ENCODE measurements around the gene RPL39.
"Not testable (repeated sequence)": the region's sequence is repeated elsewhere in the genome, so short reads cannot be mapped to it uniquely, and the experiment has no call there.

Gene RPL39

GRCh38 chrX:119791437-119792231, at the start of gene RPL39:
Gene RPL39 (minus strand): TSS chrX:119791630. CDS start chrX:119791576, 54 bp downstream.
- H3K27ac ChIP-seq: peak within 1 kb of the TSS; percentile 90
- TF ChIP-seq ZFX (IDR thresholded peaks at IDR 0.05; ENCODE audit: borderline replicate concordance): no peak
- no peak for TF ChIP-seq CTCF (IDR thresholded peaks at IDR 0.05)

GRCh38 chrX:119833905-119834304, 42.5 kb upstream of the RPL39 start:
- no peak overlapping the region for H3K27ac ChIP-seq
- TF ChIP-seq ZFX (IDR thresholded peaks at IDR 0.05; ENCODE audit: borderline replicate concordance) (no peak), CTCF (IDR thresholded peaks at IDR 0.05) (no peak)

GRCh38 chrX:119828446-119828845, 37.0 kb upstream of the RPL39 start:
- H3K27ac ChIP-seq: no peak overlapping the region
- TF ChIP-seq CTCF (IDR thresholded peaks at IDR 0.05) (no peak), ZFX (IDR thresholded peaks at IDR 0.05; ENCODE audit: borderline replicate concordance) (no peak)

- H3K27ac ChIP-seq: no peak overlapping the region
- TF ChIP-seq CTCF (IDR thresholded peaks at IDR 0.05) (no peak), ZFX (IDR thresholded peaks at IDR 0.05; ENCODE audit: borderline replicate concordance) (no peak)
Measured at GRCh38 chrX:119826399-119826959, 35.0 kb upstream of the RPL39 start.

GRCh38 chrX:119824221-119824620, 32.8 kb upstream of the RPL39 start:
- H3K27ac ChIP-seq: not testable (repeated sequence)

GRCh38 chrX:119821703-119822102, 30.3 kb upstream of the RPL39 start:
- not testable (repeated sequence) for H3K27ac ChIP-seq

GRCh38 chrX:119817130-119817690, 25.8 kb upstream of the RPL39 start:
- H3K27ac ChIP-seq: no peak overlapping the region
- TF ChIP-seq ZFX (IDR thresholded peaks at IDR 0.05; ENCODE audit: borderline replicate concordance): no peak
- no peak for TF ChIP-seq CTCF (IDR thresholded peaks at IDR 0.05)

- no peak for TF ChIP-seq CTCF (IDR thresholded peaks at IDR 0.05)
- TF ChIP-seq ZFX (IDR thresholded peaks at IDR 0.05; ENCODE audit: borderline replicate concordance): no peak
Measured at GRCh38 chrX:119816300-119816699, 24.9 kb upstream of the RPL39 start.

More at GRCh38 chrX:119816300-119816699, 24.9 kb upstream of the RPL39 start:
- H3K27ac ChIP-seq: no peak overlapping the region

Data from 22Rv1 (cell line).